ENCODE results near the gene GALM.

DNA sequence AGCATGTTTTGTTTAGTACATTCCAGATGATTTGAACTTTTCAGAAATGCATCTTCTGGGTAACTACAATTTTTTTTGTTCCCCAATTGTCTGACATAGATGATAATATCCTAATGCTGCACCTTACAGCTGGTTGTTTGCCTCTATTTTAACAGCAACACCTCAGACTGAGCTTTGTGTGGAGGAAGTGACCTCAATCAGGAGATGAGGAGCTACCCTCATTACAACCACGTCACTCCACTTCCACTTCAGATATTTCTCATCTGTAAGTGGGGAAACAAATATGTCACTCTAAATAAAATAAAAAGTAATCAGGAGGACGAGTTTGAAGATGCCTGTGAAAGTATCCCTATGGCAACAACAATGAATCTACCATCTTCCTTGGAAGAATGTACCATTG, 97.3 kb downstream of the GALM start:
- TF ChIP-seq, protein P1, sequence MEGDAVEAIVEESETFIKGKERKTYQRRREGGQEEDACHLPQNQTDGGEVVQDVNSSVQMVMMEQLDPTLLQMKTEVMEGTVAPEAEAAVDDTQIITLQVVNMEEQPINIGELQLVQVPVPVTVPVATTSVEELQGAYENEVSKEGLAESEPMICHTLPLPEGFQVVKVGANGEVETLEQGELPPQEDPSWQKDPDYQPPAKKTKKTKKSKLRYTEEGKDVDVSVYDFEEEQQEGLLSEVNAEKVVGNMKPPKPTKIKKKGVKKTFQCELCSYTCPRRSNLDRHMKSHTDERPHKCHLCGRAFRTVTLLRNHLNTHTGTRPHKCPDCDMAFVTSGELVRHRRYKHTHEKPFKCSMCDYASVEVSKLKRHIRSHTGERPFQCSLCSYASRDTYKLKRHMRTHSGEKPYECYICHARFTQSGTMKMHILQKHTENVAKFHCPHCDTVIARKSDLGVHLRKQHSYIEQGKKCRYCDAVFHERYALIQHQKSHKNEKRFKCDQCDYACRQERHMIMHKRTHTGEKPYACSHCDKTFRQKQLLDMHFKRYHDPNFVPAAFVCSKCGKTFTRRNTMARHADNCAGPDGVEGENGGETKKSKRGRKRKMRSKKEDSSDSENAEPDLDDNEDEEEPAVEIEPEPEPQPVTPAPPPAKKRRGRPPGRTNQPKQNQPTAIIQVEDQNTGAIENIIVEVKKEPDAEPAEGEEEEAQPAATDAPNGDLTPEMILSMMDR (IDR thresholded peaks at IDR 0.05; ENCODE audit: low read length), result no peak
- no peak for TF ChIP-seq EZH2 (IDR thresholded peaks at IDR 0.05; ENCODE audit: borderline replicate concordance, low read length)
